ENCODE measurements around the gene RNF6.
A peak's percentile ranks its signal among the peaks of the same experiment; 100 is the strongest.

The RNF6 gene

DNA sequence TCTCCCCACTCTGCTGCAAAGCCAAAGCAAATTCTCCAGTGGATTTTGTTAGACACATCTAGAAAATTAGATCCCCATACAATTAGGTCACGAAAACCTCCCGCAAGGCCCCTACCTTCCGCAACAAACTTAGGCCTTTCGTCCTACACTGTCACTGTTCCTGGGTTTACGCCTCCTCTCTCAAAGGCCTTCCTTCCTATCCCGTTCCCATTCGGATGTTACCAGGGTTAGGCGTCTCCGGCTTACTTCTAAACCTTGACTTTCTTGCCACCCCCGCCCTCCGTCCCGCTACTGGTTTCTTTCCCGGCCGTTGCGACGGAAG, 754 bp downstream of the RNF6 start:
- Histone ChIP-seq H3K27ac (peak overlapping the region; percentile 94), H2AFZ (peak overlapping the region; percentile 99), H3K9me3 (ENCODE audit: control insufficient read depth, low read length) (no peaks in the 10 kb centered on the region), H3K4me3 (ENCODE audit: low read depth, low read length) (peak overlapping the region; percentile 95), H3K4me2 (ENCODE audit: low read length) (peak overlapping the region; percentile 77), H3K36me3 (ENCODE audit: control insufficient read depth, insufficient read depth, low read length) (no peaks in the 10 kb centered on the region), H3K79me2 (no peaks in the 10 kb centered on the region), H3K27me3 (ENCODE audit: control insufficient read depth, insufficient read depth, low read length) (no peaks in the 10 kb centered on the region), H3K9ac (no peak overlapping the region), H3K4me1 (no peaks in the 10 kb centered on the region)
- TF ChIP-seq, protein P1, sequence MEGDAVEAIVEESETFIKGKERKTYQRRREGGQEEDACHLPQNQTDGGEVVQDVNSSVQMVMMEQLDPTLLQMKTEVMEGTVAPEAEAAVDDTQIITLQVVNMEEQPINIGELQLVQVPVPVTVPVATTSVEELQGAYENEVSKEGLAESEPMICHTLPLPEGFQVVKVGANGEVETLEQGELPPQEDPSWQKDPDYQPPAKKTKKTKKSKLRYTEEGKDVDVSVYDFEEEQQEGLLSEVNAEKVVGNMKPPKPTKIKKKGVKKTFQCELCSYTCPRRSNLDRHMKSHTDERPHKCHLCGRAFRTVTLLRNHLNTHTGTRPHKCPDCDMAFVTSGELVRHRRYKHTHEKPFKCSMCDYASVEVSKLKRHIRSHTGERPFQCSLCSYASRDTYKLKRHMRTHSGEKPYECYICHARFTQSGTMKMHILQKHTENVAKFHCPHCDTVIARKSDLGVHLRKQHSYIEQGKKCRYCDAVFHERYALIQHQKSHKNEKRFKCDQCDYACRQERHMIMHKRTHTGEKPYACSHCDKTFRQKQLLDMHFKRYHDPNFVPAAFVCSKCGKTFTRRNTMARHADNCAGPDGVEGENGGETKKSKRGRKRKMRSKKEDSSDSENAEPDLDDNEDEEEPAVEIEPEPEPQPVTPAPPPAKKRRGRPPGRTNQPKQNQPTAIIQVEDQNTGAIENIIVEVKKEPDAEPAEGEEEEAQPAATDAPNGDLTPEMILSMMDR (IDR thresholded peaks at IDR 0.05): no peak

DNA sequence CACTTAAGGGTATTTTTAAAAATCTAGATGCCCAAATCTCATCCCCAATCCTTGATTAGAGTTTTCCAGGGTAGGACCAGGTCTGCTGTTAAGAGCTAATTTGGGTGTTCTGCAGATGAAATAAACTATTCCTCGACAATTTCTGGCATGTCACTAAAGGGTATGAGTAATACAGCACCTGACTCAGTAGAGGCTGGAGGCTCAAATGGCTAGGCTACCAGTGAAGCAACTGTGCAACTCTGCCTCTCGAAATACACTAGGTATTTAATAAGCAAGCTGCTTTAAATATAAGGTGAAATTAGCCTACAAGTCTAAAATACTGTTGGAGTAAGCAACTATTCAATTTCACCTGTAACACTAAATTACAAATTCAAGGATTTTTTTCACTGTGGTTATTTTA, 1.5 kb downstream of the RNF6 start:
- H3K9ac ChIP-seq: no peak overlapping the region
- peak overlapping the region; percentile 77 for H3K4me2 ChIP-seq (ENCODE audit: low read length)
- peak overlapping the region; percentile 95 for H3K4me3 ChIP-seq (ENCODE audit: low read depth, low read length)
- no peaks in the 10 kb centered on the region for H3K27me3 ChIP-seq (ENCODE audit: control insufficient read depth, insufficient read depth, low read length)
- TF ChIP-seq, protein P1 (IDR thresholded peaks at IDR 0.05): no peak
- no peaks in the 10 kb centered on the region for H3K9me3 ChIP-seq (ENCODE audit: control insufficient read depth, low read length)
- H3K27ac ChIP-seq: no peak overlapping the region
- H2AFZ ChIP-seq: no peak overlapping the region
- no peaks in the 10 kb centered on the region for H3K36me3 ChIP-seq (ENCODE audit: control insufficient read depth, insufficient read depth, low read length)
- H3K79me2 ChIP-seq: no peaks in the 10 kb centered on the region
- no peaks in the 10 kb centered on the region for H3K4me1 ChIP-seq

DNA sequence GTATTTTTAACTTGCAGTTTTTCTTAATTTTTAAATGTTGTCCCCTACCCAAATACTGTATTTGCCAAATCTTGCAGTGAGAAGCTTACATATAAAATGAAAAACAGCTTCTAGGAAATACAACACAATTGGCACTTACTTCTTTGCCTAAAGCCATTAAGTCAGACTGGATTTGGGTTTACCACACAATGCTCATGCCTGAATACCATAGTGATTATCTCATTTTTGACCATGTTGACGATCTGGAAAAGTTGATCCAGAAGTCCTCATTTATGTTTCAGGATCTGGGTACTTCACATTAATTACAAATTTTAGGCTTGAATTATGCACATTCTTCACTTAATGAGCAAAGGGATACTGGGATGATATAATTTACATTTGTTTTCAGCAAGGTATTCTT, 2.4 kb downstream of the RNF6 start:
- Histone ChIP-seq H3K27me3 (ENCODE audit: control insufficient read depth, insufficient read depth, low read length) (no peaks in the 10 kb centered on the region), H3K9me3 (ENCODE audit: control insufficient read depth, low read length) (no peaks in the 10 kb centered on the region), H3K27ac (no peak overlapping the region), H3K79me2 (no peaks in the 10 kb centered on the region), H3K4me2 (ENCODE audit: low read length) (no peak overlapping the region), H3K9ac (no peak overlapping the region), H3K36me3 (ENCODE audit: control insufficient read depth, insufficient read depth, low read length) (no peaks in the 10 kb centered on the region), H2AFZ (no peak overlapping the region), H3K4me3 (ENCODE audit: low read depth, low read length) (no peak overlapping the region), H3K4me1 (no peaks in the 10 kb centered on the region)
- TF ChIP-seq, protein P1 (IDR thresholded peaks at IDR 0.05): no peak

DNA sequence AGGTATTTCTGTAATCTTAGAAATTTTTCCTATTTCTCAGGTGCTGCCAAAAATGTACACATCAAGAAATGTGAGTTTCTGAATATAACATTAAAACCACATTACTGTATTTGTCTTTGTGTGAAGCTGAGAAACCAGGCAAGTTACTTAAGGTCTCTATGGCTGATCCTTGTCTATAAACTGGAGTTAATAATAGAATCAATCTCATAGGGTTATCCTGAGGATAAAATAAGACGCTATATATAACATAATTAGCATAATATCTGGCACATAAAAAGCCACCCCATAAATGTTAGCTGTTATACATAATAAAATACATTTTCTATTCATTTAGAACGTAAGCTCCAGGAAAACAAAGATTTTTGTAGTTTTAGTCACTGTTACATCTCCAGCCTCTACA, 6.1 kb downstream of the RNF6 start:
- TF ChIP-seq, protein P1 (IDR thresholded peaks at IDR 0.05): no peak
- H3K4me2 ChIP-seq (ENCODE audit: low read length): no peak overlapping the region
- H3K79me2 ChIP-seq: no peaks in the 10 kb centered on the region
- no peaks in the 10 kb centered on the region for H3K27me3 ChIP-seq (ENCODE audit: control insufficient read depth, insufficient read depth, low read length)
- no peaks in the 10 kb centered on the region for H3K9me3 ChIP-seq (ENCODE audit: control insufficient read depth, low read length)
- no peak overlapping the region for H2AFZ ChIP-seq
- H3K9ac ChIP-seq: no peak overlapping the region
- H3K4me1 ChIP-seq: no peaks in the 10 kb centered on the region
- H3K4me3 ChIP-seq (ENCODE audit: low read depth, low read length): no peak overlapping the region
- H3K27ac ChIP-seq: no peak overlapping the region
- H3K36me3 ChIP-seq (ENCODE audit: control insufficient read depth, insufficient read depth, low read length): no peaks in the 10 kb centered on the region

DNA sequence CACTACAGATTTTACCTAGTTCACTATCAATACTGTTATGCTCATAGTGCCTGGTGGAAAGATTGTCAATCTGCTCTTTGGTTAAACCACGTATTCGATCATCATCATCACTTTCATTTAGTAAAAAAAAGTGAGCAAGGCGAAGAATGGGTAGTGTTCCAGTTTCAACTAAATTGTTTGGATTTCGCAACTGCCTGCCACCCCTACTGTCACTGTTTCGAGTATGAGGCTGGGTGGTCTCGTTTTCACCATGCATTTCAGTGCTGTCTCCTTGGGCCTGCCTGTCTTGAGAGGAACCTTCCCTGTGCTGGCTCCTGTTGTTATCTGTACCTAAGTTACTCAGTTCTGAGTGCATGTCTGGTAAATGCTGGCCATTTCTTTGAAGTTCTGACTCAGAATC, 8.1 kb downstream of the RNF6 start:
- Histone ChIP-seq H3K4me2 (ENCODE audit: low read length) (no peak overlapping the region), H3K4me3 (ENCODE audit: low read depth, low read length) (no peak overlapping the region), H3K9me3 (ENCODE audit: control insufficient read depth, low read length) (no peaks in the 10 kb centered on the region), H2AFZ (no peak overlapping the region), H3K9ac (no peak overlapping the region), H3K36me3 (ENCODE audit: control insufficient read depth, insufficient read depth, low read length) (no peaks in the 10 kb centered on the region), H3K27ac (no peak overlapping the region), H3K27me3 (ENCODE audit: control insufficient read depth, insufficient read depth, low read length) (no peaks in the 10 kb centered on the region), H3K79me2 (no peaks in the 10 kb centered on the region), H3K4me1 (no peaks in the 10 kb centered on the region)
- TF ChIP-seq, protein P1 (IDR thresholded peaks at IDR 0.05): no peak
